ENCODE measurements around the gene RPS8. TPM values are rescaled to one million over a fixed set of nuclear protein-coding genes. Genes with fewer than 3 reads are reported as not detected.
"Not testable (repeated sequence)": the region's sequence is repeated elsewhere in the genome, so short reads cannot be mapped to it uniquely, and the experiment has no call there.

RPS8 gene
- total RNA-seq, 1 donor from 2014 or later: 1,176 TPM

DNA sequence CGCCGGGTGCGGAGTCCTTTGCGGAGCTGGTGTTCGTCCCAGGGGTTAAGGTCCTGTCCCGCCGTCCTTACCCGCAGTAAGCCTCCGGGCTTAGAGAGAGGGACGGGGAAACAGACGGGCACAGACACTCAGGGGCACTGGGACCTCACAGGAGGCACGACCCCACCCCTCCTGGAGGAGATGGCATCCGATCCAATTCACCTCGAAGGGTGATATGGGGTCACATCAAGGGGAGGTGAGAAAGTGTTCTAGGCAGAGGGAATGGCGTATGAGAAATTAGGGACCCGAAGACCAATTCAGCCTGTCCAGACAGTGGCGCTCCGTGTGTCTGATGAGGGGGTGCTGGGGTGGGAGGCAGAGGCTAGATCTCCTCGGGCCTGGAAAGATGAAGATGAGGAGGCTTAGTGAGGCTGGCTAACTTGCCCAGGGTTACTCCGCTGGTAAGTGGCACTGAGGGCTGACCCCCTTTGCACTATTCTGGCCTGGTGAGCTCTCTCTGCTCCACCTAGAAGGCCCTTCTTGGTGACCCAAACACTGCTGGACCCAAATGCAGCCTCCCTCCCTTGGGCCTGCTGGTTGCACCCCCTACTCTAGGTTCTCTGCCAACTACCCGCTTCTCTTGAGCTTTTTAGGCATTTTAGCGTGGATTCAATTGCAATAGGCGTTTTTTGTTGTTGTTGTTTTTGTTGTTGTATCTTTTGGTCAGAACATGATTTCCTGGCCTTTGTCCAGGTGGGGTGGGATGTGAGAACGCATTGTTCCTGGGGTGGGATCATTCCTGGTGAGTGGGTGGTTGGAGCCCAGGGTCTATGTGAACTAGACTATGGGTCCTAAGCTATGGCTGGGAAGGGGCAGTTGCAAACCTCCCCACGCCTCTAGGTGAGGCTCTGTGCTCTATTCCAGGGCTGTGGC is 45.2 kb downstream of the RPS8 start:
- no peak for DNase-seq (ENCODE audit: low spot score)

GRCh38 chr1:44821240-44821715 is 45.9 kb downstream of the RPS8 start:
- no peak for DNase-seq (ENCODE audit: low spot score)

GRCh38 chr1:44822131-44822701 is 46.9 kb downstream of the RPS8 start:
- DNase-seq (ENCODE audit: low spot score): no peak

- no peak for DNase-seq (ENCODE audit: low spot score)
These were observed 47.7 kb downstream of the RPS8 start for GRCh38 chr1:44822981-44823451.

GRCh38 chr1:44824392-44824791 is 49.1 kb downstream of the RPS8 start:
- DNase-seq (ENCODE audit: low spot score): not testable (repeated sequence)

DNA sequence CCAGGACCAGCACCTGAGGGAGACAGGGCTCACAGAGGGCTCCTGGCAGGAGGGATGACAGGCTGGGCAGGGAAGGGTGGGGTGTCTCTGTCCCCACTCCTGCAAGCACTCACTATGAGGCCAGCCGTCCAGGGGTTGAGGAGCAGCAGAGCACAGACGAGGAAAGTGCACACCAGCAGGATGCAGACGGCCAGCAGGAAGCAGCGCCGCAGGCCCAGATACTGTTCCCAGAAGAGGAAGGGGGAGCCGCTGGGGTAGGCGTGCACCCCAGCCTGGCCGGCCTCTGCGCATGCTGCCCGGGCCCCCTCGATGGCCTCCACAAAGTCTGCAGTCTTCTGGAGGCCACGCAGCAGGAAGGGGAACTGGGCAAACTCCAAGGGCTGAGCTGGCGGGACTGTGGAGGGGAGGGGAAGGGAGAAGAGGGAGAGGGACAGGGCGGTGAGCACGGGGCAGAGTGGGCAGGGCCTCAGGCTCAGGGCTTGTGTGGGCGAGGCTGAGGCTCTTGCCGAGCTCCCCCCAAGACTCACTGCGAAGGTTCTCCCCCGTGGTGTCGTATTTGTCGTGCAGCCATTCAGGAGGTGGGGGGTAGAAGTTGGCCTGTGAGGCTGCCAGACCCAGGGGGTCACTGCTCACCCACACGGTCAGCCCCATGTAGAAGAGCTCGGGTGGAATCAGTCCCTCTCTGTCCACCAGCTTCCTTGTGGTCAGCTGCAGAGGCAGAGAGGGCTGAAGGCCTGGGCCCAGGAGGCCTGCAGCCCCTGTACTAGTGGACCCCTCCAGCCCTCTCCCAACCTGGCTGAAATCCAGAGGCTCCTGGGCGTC is 51.2 kb downstream of the RPS8 start:
- DNase-seq (ENCODE audit: low spot score): peak; percentile 67

DNA sequence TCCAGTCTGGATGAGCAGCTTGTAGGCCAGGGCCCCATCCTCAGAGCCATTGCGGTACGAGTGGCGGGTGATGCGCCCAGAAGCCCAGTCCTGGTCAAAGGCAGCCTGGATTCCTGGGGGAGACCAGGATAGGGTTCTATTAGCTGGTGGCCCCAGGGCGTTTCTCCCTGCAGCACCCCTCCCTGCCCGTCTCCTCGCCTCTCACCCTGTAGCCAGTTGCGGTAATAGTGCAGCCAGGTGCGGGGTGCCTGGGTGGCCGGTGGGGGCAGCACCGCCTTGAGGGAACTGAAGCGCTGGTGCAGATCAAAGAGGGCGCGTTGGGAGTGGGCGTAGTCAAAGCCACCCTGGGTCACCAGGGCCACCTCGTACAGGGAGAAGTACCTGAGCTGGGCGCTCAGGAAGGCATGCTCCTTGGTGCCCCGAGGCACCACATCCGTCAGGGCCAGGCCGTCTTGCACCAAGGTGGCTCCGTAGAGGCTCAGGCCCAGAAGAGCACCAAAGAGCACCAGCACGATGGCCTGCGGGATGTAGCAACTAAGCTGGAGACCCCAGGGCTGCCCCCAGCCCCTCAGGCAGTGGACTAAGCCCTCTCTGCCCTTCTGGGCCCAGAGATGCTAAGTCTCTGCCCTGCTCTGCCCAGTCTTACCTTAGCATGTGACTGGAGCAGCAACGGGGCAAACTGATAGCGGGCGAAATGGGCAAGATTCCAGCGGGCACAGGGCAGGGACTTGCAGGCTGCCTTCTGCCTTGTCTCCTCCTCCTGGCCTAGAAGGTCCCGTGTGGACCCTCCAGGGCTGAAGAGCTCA is 52.1 kb downstream of the RPS8 start:
- DNase-seq (ENCODE audit: low spot score): no peak

- no peak for DNase-seq (ENCODE audit: low spot score)
These were observed 52.8 kb downstream of the RPS8 start for GRCh38 chr1:44828003-44828651.

Other genes starting within 250 kb of the RPS8 start
- gene TMEM53, start 101.1 kb upstream of the RPS8 start, total RNA-seq: 21.0 TPM
- 3.7 TPM for gene ARMH1, start 100.8 kb upstream of the RPS8 start, total RNA-seq
- not detected for gene RNU5D-1, start 44.4 kb upstream of the RPS8 start, total RNA-seq
- 1.6 TPM for gene KIF2C, start 35.7 kb upstream of the RPS8 start, total RNA-seq
- 0.37 TPM for gene BEST4, start 12.6 kb downstream of the RPS8 start, total RNA-seq
- 14.7 TPM for gene PLK3, start 24.8 kb downstream of the RPS8 start, total RNA-seq
- not detected for gene DYNLT4, start 31.8 kb downstream of the RPS8 start, total RNA-seq
- gene BTBD19, start 33.0 kb downstream of the RPS8 start, total RNA-seq: 7.8 TPM
- gene PTCH2, start 67.7 kb downstream of the RPS8 start, total RNA-seq: 1.9 TPM
- gene EIF2B3, start 211.1 kb downstream of the RPS8 start, total RNA-seq: 19.3 TPM
- gene HECTD3, start 235.8 kb downstream of the RPS8 start, total RNA-seq: 59.6 TPM
- 53.5 TPM for gene UROD, start 236.7 kb downstream of the RPS8 start, total RNA-seq